HG03342 (cell line): ENCODE results near the gene SLC6A4.

Source experiments
- ATAC-seq: cut with Tn5 transposase; IDR thresholded peaks from one replicate; pipeline ENCODE4 v1.9.1; 2021; ENCODE audit warnings: mild to moderate bottlenecking, moderate library complexity; ENCODE audit not compliant: unreplicated experiment

The SLC6A4 gene

GRCh38 chr17:30235386-30236296 lies at the start of gene SLC6A4:
TSS of gene SLC6A4 (minus strand) at chr17:30235697. CDS start at chr17:30221958, 13,739 bp downstream.
- no peak for ATAC-seq

- no peak for ATAC-seq
Measured at GRCh38 chr17:30279156-30279555, 43.7 kb upstream of the SLC6A4 start.

- no peak for ATAC-seq
Measured at GRCh38 chr17:30278032-30278431, 42.5 kb upstream of the SLC6A4 start.

- no peak for ATAC-seq
Measured at GRCh38 chr17:30275911-30276310, 40.4 kb upstream of the SLC6A4 start.

GRCh38 chr17:30274887-30275286 lies 39.4 kb upstream of the SLC6A4 start:
- ATAC-seq, result no peak

GRCh38 chr17:30273373-30273772 lies 37.9 kb upstream of the SLC6A4 start:
- no peak for ATAC-seq

GRCh38 chr17:30271102-30271501 lies 35.6 kb upstream of the SLC6A4 start:
- no peak for ATAC-seq

GRCh38 chr17:30267625-30268024 lies 32.1 kb upstream of the SLC6A4 start:
- no peak for ATAC-seq

GRCh38 chr17:30263552-30264333 lies 28.2 kb upstream of the SLC6A4 start:
- no peak for ATAC-seq

- ATAC-seq, result no peak
Measured at GRCh38 chr17:30256756-30257506, 21.4 kb upstream of the SLC6A4 start.

GRCh38 chr17:30254150-30254549 lies 18.7 kb upstream of the SLC6A4 start:
- ATAC-seq, result no peak

GRCh38 chr17:30253312-30253711 lies 17.8 kb upstream of the SLC6A4 start:
- no peak for ATAC-seq

GRCh38 chr17:30251931-30252330 lies 16.4 kb upstream of the SLC6A4 start:
- ATAC-seq, result no peak

GRCh38 chr17:30249460-30249859 lies 14.0 kb upstream of the SLC6A4 start:
- no peak for ATAC-seq

- no peak for ATAC-seq
Measured at GRCh38 chr17:30248786-30249185, 13.3 kb upstream of the SLC6A4 start.

- no peak for ATAC-seq
Measured at GRCh38 chr17:30246460-30246859, 11.0 kb upstream of the SLC6A4 start.

GRCh38 chr17:30244853-30245385 lies 9.4 kb upstream of the SLC6A4 start:
- ATAC-seq, result no peak

- no peak for ATAC-seq
Measured at GRCh38 chr17:30243568-30243967, 8.1 kb upstream of the SLC6A4 start.

GRCh38 chr17:30243002-30243401 lies 7.5 kb upstream of the SLC6A4 start:
- ATAC-seq, result no peak

- ATAC-seq, result no peak
Measured at GRCh38 chr17:30241051-30241450, 5.6 kb upstream of the SLC6A4 start.

GRCh38 chr17:30240177-30240576 lies 4.7 kb upstream of the SLC6A4 start:
- ATAC-seq, result no peak
